SH-SY5Y (cell line): ENCODE results near the gene SLC35G2.

Experiments used
- GATA2 ChIP-seq: IDR thresholded peaks from 2 replicates; pipeline ENCODE4 v1.6.1; 2011; ENCODE audit warnings: mild to moderate bottlenecking, low read depth, low read length
- GATA3 ChIP-seq: IDR thresholded peaks from 2 replicates; pipeline ENCODE4 v1.6.1; 2011; ENCODE audit warnings: low read depth, mild to moderate bottlenecking, low read length, moderate library complexity

DNA sequence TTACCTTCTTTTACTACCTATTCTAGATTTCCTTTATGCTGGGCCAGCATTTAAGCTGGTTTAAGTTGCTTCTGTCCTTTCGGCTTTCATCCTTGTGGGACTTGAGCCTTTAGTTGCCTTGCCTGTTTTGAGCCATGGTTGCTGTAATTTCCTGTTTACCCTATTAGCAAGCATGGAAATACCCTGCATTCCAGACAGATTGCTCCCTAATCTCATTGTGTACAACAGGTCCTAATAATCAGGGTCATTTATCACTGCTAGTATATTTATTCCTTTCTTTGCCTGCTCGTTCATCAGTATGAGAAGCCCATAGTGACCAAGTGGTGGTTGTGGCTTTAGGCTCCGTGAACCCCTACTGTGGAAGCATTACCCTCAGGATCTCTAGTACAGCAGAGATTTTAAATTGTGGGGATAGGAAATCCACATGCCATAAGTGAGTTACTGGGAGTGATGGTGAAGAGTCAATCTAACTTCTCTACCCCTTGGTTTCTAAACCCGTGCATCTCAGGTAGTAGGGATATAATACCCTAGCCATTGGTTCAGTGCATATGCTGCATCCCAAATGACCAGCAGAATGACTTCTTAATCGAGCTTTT, 75.0 kb downstream of the SLC35G2 start:
- TF ChIP-seq GATA2 (no peak), GATA3 (no peak)
